ENCODE results near the gene MFSD6L.

MFSD6L gene, protein sequence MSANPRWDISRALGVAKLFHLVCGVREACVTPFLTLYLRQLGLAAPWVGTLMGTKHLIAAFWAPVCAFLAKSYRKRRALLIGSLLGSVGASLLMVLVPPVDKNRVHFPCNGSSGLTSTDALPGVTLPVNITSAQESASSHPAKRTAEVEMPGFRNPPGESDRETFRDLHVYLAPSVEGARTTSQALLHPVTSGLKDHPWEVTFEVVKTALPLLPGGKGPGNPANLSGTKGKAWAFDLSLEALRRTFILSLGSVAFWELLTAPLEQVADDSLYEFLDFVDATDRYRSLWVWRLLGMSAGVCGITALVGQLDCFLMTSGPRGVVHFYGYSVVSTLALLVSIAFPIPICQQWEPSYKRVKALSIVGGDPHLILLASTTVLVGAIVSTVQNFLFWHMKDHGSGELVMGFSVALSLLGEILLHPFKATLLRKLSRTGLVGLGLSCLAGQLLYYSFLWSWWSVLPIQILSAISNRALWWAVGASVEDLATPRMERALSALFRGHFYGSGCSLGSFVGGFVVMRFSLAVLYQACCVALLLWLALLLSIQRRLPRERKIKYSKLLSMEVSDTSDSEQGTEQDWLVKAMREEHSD

DNA sequence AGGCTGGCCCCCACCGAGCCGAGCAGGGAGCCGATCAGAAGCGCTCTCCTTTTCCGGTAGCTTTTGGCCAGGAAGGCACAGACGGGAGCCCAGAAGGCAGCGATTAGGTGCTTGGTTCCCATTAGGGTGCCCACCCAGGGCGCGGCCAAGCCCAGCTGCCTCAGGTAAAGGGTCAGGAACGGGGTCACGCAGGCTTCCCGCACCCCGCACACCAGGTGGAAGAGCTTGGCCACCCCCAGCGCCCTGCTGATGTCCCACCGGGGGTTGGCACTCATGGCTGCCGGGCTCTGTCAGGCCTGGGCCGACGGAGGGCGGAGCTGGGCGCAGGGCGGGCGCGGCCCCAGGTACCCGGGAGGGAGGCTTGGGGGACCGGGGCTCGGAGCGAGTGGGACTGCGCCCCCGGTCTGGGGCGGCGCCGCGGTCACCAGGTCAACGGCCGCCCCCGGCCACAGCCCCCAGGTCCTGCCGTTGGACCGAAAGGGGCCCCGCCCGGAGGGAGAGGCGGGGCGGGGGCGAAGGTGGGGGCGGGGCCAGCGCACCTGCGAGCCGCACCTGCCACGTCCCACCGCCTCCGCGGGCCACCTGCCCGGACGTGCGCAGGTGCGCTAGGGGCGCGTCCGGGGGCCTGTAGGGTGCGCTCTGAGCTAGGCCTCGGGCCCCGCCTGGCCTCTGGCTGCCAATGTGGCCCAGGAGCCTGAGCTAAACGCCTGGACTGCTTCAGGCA lies at the start of gene MFSD6L:
MFSD6L (minus strand) TSS at position 520 of the 724 bp plus-strand sequence; CDS start at position 275, 245 bp downstream.
- DNase-seq = no peak

DNA sequence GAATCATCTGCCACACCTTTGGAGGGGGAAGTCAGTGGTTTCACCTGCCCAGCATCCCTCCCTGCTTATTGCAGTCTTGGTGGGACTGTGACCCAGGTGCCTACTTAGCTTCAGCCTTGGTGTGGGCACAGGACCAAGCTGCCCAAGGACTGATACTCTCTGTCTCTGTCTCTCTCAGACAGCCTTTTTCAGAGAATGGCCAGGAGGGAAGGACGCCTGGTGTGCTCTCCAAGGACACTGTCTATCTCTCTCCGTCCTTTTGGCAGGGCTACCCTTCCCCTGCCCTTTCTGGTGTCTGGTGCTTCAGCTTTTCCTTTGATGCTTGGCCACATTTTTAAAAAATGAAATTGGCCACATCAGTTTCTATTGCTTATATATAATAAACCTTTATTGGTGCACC lies 48.7 kb upstream of the MFSD6L start:
- no peak for DNase-seq

- no peak for DNase-seq
Observed at GRCh38 chr17:8846768-8847211, 47.6 kb upstream of the MFSD6L start.

- DNase-seq = no peak
Observed at GRCh38 chr17:8844229-8845218, 45.4 kb upstream of the MFSD6L start.

DNA sequence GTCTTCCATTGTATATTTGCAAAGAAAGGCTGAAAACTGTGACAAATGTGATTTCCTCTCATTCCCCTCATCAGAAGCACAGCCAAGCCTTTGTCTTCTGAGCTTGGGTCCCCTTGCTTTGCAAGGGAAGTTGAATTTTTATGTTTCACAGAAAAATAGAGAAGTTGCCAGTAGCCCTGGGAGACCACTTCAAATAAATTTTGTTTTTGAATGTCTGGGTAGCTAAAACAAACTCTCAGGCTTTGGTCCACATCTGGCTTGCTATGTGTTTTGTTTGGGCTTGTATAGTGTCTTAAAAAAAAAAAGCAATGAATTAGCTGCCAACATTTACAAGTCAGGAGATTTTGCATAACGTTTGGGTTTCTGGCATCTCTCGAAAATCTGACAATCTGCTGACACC lies 44.2 kb upstream of the MFSD6L start:
- DNase-seq = no peak

- DNase-seq = no peak
Observed at GRCh38 chr17:8841844-8842243, 42.7 kb upstream of the MFSD6L start.

DNA sequence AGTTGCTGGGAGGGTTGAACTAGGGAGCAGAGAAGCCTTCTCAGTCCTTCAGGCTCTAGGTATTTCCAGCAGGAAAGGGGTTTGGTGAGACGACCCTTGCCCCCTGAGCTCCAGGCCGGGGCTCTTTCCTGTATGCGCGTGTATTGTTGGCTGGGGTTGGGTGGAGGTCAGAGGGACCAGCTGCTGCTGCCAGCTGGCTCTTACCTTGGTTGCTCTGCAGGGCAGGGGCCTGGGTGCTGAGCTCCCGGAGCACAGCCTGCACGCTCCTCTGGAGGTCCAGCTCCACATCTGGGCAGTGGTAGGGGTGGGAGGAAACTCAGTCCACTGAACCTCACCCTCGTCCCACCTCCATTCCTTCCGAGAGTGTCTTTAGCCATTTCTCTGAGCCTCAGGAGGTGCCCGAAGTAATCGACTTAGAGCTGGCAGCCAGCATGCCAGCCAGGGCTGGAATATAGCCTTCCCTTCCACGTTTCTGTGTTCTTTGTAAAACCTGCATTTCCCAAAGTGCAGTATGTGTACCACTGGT lies 40.3 kb upstream of the MFSD6L start:
- DNase-seq = no peak

DNA sequence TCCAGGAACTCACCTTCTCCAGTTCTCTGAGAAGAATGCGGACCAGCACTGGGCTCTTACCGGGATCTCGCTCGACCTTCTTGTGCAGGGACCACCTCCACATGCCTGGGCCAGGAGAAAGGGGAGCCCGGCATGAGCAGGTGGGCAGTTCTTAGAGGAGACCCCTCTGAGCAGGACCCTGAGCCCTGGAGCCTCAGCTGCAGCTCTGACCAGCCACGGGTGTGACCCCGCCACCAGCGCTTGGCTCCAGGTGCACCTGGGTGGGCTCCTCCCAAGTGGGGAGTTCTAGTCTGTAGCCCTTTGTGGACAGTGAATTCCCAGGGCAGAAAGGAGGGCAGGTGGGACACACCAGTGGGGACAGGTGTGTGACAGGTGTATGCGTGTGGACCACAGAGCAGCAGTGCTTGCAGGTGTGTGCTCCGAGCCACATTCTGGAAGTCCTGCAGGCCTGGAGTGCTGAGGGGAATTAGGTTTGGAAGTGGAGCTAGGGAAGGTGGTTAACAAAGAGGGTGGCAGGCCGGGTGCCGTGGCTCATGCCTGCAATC lies 39.5 kb upstream of the MFSD6L start:
- DNase-seq = no peak

GRCh38 chr17:8837563-8838075 lies 38.5 kb upstream of the MFSD6L start:
- DNase-seq = no peak

- DNase-seq = no peak
Observed at GRCh38 chr17:8836821-8837562, 37.8 kb upstream of the MFSD6L start.

- no peak for DNase-seq
Observed at GRCh38 chr17:8835631-8836364, 36.6 kb upstream of the MFSD6L start.

DNA sequence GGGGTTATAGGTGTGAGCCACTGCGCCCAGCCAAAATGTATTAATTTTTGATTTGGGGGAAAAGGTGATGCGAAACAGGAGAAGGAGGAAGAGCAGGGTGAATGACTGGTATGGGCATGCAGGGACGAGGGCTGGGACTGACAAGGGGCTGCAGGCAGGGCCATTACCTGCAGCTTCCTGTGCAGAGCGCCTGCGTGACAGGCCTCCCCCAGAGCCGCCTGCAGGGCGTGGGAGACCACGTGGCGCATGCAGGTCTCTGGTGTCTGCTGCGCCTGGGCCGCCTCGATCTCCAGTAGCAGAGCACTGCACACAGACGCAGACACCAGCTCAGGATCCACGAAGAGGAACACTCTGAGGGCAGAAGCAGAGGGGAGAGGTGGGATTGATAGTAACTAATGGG lies 35.9 kb upstream of the MFSD6L start:
- no peak for DNase-seq

DNA sequence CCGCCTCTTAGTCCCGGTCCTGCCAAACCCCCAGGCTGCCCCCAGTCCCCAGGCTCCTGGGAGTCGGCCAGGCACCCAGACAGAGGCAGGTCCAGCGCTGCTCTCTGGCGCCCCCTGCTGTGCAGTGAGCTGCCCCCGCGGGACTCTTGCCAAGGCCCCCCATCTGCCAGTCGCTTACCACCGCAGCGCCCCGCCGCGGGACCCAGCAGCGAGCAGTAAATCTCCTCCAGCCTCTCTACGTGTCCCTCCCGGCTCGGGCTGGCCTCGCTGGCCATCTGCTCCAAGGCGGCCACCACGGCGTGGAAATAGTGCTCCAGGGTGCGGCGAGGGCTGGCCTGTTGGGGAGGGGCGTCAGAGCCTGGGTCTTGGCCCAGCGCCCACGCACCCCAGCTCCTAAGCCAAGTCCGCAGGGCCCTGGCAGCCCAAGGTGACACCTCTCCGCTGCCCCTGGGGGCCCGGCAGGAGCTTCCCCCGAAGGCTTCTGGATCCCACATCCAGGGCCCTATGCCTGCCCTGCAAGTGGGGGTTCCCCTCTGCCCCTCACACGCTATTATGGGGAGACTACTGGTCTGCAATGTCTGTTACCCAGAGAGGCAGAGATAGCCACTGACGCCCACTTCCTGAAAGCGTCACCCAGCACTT lies 33.7 kb upstream of the MFSD6L start:
- peak; percentile 25 for DNase-seq

DNA sequence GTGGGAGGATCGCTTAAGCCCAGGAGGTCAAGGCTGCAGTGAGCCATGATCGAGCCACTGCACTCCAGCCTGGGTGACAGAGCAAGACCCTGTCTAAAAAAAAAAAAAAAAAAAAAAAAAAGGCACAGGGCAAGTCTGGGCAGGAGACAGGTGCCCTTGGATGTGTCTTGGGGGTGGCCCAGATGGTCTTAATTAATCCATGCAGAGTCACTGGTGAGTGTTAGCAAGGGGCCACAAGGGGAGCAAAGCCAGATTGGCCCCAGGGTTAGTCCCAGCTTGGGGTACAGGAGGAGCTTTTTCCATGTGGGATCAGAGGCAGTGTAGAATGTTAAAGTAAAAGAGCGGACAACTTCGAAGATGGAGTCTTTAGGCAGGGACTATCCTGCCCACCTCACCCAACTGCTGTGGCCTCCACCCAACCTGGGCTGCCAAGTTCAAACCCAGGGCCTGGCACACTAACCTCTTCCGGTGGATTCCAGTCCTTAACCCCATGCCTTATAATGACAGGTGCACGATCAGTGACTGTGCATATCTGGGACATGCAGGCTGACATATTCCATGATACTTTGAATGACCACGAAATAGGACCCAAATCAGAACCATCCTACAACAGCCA lies 32.2 kb upstream of the MFSD6L start:
- DNase-seq = no peak

DNA sequence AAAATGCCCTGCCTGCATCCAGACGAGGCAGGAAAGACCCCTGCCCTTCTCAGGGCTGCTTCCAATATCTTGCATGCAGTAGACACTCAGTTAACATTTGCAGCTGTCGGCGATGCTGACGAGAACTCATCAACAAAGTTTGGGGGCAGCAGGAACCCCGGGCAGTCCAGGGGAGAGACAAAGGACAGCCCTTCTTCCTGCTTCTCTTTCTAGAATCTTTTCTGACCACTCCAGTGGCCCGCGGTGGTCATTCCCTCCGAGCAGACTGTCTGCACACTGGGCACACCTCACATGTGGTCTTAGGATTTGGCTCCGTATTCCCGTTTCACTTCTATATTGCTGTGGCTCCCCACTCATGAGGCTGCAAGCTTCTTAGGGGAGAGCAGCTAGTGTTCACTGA lies 31.0 kb upstream of the MFSD6L start:
- DNase-seq = no peak

DNA sequence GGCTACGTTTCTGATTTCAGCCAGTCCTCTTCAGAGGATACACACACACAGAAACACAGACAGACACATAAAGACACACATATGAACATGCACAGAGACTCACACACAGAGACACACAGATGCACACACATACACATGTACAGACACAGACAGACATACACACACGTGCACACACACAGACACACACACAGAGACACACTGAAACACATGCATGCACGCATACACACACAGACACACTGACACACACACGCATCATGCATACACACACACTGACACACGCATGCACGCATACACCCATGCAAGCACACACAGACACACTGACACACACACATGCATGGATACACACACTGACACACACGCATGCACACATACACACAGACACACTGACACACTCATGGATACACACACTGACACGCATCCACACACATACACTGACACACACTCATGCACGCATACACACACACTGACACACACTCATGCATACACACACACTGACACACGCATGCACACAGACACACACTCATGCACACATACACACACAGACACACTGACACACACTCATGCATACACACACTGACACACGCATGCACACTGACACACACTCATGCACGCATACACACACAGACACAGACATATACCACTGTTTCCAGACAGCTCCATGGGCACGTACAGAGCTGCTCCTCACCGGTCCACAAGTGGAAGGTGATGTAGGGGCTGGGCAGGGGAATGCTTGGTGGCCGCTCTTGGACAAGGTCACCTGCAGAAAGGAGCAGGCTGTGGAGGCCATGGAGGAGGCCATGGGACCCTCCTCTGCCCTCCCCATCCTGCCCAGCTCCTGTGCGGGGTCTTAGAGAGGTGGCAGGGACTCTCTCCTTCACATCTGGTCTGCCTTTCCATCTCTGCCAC lies 30.1 kb upstream of the MFSD6L start:
- DNase-seq = no peak

GRCh38 chr17:8828517-8828875 lies 29.3 kb upstream of the MFSD6L start:
- DNase-seq = no peak

- no peak for DNase-seq
Observed at GRCh38 chr17:8826808-8827435, 27.8 kb upstream of the MFSD6L start.
